Activated CD4-positive, alpha-beta T cell treated with anti-CD3 and anti-CD28 coated beads for 48 hours (primary cell): ENCODE results near the gene MLST8.
"Not testable (repeated sequence)": the region's sequence is repeated elsewhere in the genome, so short reads cannot be mapped to it uniquely, and the experiment has no call there.

Experiments
- DNase-seq: peaks from one replicate; pipeline ENCODE4 v3.0.0-alpha.2; 2020

The MLST8 gene

DNA sequence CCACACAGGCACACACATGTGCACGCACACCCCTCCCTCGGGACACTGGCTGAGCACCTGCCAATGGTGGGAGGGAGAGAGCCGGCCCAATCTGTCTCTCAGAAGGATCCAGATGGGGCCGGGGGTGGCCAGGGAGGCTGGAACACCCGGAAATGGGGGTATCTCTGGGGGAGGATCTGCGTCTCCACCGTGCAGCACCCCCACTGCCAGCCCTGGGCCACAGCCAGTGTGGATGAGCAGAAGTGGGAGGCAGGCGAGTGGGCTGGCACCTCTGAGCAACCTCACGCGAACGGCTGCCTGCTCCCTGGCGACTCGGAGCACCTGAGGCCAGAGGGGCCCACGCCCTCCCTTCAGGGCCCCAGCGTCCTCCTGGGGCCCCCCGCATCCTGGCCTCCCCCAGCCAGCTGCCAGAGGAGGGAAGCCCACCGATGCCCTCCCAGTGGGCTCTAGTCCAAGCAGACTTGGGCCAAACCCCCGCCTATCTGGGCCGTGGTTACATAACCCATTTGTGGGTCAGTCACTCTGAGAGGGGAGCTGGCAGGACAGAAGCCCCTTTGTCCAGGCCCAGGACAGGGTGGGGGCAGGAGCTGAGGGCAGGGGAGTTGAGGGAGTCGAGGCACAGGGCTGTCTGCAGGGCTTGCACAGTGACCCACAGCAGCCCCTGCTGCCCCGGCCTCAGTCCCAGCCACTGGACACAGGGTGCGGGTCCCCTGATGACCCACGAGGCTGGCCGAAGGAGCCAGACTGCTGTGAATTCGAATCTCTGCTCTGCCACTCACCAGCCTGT lies 14.4 kb upstream of the MLST8 start:
- DNase-seq = no peak

DNA sequence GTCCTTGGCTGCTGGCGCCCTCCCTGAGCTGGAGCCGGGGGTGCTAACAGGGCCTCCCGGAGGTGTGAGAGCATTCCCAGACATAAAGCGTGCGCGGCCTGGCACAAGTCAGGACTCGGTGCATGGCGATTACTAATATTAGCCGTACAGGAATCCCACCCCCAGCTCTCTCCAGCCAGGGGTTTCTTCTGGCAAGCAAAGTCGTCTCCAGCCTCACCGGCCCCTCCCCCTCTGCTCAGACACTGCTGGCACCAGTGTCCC lies 13.9 kb upstream of the MLST8 start:
- DNase-seq = no peak

DNA sequence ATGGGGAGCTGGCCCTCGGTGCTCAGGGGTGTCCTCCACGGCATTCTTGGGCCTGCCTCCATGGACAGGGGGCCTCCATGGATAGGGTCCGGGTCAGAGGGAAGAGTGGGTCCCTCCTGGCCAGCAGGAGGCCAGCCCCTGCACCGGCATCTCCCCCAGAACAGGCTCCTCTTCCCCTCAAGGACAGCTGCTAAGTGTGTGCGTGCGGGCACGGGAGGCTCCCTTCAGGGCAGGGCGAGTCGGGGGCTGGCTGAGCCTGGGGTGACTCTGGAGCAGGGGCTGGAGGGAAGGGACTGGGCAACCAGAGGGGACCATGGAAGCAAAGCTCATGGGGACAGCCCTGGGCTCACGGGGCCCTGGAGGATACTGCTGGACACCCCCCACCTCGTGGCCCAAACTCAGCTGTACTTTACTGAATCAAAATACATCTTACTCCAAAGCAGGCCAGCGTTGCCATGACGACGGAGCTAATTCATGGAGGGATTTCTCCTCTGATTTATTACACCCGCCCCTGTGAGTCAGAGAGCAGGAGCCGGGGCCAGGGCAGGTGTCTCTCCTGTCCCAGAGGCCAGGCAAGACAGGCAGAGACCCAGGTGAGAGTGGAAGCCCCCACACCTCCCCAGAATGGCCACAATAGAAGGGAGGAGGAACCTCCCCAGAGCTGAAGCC lies 11.0 kb upstream of the MLST8 start:
- DNase-seq = peak; percentile 60

DNA sequence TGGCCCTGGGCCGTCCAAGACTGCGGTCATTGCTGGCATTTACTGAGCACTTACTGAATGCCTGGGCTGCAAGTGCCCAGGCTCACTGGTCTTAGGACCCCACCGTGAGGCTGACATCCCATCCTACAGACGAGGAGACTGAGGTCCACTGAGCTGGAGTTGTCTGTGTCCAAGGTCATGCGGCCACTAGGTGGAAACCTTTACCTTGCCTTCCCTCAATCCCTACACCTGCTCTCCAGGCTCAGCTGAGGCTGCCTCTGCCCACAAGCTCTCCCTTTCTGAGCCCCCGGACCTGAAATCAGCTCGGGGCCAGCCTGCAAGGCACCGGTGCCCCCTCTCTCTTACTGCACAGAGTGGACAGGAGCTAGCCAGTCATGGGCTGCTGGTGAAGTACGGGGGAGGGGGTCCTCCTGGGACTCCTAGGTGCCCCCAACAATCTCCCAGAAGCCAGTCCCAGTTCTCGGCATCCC lies 10.4 kb upstream of the MLST8 start:
- peak; percentile 60 for DNase-seq

DNA sequence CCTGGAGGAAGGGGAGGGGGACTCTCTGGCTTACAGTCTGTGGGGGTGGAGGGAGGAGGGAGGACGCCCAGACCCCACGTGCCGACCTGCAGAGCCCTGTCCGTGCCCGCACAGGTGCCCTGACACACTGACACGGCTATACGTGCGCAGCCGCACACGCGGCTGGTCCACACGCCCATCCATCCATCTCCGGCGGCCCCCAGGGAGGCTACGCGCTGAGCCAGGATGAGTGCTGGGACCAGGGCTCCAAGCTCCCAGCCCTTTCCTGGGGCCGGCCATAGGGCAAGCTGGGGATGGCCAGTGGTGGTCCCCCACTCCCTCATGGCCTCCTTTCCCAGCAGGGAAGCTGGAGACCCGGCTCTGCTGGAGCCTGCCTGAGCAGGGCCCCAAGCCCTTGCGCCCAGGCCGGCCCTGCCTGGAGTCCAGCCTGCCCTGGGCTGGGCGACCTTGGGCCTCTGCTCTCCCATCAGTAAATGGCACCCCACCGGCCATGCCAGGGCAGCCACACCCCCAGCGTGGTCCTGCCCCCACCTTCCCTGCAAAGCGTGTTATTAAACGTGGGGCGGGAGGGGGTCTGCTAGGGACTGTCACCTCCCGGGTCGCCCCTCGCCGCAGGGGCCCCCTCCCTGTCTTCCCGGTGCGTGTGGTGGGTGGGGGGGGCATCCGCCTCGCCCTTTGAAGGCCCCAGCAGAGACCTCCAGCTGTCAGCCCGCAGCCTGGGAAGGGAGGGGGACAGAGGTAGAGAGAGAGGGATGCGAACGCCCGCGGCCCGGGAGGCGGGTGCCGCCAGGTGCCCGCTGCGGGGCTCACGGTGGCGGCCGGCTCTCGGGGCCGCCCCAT lies 9.7 kb upstream of the MLST8 start:
- no peak for DNase-seq

DNA sequence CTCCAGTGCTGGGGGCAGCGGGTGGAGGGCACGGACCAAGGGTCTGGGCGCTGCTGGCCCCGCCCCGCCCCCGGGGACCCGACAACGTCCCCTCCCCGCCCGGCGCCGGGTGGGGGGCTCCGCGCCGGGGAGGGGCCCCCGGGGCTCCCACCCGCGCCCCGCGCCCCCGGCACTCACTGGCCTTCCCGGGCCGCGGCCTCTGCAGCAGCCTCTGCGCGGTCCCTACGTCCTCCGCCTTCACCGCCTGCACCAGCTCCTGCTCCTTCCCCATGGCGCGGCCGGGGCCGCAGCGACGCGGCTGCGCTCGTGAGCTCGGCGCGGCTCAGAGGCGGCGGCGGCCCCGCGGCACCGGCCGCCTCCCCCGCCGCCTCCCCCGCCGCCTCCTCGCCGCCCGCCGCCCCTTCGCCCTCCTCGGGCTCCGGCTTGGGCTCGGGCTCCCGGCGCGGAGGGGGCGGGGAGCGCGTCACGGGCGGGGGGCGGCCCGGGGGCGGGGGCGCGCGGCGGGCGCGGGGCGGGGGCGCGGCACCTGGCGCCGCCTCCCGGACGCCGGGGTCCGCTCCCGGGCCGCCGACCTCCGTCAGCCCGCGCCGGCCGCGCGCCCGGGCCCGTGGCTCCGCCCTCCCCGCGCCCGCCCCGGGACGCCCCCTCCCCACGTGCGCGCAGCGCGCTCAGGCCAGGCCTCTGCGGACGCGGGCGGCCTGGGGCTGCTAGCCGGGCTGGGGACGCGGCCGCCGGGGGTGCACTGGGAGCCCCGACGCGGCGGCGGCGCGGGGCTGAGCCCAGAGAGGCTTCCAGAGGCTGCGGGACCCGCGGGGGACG lies 8.9 kb upstream of the MLST8 start, which contains the start of gene CASKIN1:
CASKIN1 (minus strand) TSS at position 444 of the 819 bp plus-strand sequence; CDS start at position 271, 173 bp downstream.
- DNase-seq = no peak

DNA sequence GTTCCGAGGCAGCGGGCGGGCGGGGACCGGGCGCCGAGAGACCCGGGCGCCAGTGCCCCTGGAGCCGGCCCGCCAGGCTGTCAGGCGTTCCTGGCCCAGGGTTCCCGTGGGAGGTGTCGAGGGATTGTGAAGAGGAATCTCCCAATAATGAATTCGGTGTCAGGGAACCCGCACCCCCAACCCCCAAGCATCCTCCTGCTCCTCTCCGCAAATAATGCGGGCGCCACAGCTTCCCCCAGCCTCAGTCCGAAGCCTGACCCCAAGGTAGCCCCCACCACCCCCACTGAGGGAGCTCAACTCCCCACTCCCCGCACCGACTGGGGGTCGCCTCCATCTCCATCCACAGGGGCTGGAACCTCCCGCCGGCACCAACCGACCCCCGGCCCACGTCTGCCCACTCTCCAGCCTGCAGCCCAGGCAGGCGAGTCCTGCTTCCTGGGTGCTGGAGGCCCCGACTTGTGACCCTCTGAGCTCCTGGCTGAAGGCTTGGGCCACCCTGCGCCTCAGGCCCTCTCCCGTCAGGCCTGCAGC lies 8.2 kb upstream of the MLST8 start:
- no peak for DNase-seq

DNA sequence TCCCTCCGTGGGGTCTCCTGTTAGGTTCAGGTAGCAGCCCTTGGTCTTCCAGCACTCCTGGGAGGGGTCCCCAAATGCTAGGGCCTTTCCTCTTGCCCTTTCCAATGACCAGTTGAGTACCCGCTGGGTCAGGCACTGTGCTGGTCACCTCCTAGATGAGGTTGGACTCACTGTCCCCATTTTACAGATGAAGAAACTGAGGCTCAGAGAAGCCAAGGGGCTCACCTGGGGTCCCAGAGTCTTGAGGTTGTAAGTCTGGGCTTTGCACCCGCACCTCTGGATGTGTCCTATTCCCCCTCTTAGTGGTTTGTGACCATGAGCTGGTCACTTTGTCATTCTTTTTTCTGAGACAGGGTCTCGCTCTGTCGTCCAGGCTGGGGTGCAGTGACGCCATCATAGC lies 7.5 kb upstream of the MLST8 start:
- no peak for DNase-seq

DNA sequence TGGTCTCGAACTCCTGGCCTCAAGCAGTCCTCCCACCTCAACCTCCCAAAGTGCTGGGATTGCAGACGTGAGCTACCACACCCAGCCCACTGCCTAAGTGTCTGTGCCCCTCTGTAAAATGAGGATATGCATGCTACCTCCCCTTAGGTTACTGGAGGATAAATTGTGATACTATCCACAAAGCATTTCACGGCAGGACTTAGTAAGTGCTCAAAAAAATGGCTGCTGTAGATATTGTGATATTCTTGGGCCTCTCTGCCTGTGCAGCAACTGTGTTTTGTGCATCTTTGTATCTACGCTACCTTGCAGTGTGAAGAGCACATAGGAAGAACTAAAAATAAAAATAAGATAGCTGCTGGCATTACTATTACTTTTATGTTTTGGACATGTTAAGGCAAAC lies 7.0 kb upstream of the MLST8 start:
- no peak for DNase-seq

DNA sequence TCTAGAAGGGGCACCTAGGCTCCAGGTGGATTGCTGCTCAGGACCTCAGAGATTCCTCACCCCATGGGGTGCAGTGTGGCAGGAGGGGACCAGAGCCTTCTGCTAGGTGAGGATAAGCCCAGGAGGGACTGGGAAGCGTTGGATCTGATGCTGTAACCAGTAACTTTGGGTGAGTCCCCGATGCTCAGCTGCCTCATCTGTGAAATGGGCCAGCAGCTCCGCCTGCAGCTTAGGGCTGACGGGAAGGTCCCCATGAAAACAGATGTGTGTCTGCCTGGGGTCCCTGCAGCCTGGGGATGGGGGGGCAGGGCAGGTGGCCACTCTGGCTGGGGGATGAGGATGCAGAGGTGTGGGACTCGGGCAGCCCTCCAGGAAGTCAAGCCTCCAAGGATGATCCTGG lies 6.2 kb upstream of the MLST8 start:
- no peak for DNase-seq

DNA sequence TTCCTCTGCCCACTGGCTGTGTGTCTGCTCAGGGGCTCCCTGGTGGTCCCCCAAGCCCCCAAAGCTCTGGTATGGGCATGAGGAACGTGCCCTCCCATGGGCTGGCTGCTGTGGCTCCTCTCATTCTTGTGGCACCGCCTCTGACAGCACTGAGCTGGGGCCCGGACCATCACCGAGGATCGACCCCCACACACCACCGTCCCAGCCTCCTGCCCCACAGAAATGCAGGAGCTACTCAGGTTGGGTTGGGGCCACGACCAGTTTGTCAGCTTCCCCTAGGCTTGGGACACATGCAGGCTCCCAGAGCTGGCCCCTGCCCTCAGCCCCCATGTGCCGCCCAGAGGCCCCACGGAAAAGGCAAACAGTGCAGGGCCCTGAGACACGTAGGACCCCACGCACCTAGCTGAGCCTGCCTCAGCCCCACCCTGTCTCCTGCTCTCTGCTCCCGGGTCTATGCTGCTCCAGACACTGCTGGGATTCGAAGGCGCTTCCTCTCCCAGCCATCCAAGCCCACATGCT lies 5.6 kb upstream of the MLST8 start:
- DNase-seq = no peak

DNA sequence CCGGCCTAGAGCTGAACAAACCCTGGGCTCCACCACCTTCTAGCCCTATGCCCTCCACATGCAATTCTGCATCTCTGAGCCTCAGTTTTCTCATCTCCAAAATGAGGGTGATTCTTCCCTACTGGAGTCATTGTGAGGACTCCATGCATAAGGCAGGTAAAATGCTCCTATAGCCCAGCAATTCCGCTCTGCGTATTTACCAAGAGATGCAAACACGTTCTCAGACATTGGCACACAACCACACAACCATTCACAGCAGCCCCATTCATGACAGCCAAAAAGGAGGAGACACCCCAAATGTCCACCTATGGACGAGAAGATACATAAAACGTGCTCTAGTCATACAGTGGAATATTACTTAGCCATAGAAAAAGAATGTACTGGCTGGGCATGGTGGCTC lies 4.9 kb upstream of the MLST8 start:
- no peak for DNase-seq

DNA sequence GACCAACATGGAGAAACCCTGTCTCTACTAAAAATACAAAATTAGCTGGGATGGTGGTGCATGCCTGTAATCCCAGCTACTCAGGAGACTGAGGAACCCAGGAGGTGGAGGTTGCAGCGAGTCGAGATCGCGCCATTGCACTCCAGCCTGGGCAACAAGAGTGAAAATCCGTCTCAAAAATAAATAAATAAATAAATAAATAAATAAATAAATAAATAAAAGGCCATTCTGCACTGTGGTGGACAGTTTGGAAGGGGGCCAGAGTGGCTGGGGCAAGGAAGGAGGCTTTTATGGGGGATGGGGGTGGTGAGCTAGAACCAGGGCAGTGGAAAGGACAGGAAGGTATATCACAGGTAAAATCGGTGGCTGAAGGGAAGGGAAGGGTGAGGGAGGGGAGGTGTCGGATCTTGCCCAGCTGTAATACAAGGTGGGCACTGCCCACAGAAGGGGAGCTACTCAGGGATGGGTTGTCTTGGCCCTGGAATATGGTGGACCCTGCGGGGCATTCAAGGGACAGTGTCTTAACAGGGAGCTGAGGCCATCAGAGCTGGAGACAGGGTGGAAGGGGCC lies 2.0 kb upstream of the MLST8 start:
- not testable (repeated sequence) for DNase-seq

DNA sequence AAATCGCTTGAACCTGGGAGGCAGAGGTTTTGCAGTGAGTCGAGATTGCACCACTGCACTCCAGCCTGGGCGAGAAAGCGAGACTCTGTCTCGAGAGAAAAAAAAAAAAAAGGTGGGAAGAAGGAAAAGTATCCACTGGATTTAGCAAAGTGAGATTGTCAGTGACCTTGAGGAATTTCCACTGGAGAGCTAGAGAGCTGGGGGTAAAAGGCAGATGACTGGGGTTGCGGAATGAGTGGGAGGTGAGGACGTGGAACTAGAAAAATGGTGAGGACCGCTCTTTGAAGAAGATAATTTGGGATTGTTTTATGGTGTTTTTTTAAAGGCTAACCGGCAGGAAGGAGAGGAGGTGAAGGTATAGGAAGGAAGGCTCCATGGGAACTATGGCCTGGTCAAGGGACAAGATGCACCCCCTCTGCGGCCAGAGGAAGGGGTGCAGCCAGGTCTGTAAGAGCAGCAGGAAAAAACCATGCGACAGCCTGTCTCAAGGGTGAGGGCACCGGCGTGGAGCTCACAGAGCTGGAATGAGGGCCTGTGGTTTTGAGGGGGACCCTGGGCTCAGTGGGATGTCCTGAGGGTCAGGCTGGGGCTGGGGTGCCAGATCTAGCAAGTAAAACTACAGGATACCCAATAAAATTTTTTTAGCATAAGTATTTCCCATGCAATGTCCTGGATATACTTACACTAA lies 694 bp upstream of the MLST8 start:
- no peak for DNase-seq

DNA sequence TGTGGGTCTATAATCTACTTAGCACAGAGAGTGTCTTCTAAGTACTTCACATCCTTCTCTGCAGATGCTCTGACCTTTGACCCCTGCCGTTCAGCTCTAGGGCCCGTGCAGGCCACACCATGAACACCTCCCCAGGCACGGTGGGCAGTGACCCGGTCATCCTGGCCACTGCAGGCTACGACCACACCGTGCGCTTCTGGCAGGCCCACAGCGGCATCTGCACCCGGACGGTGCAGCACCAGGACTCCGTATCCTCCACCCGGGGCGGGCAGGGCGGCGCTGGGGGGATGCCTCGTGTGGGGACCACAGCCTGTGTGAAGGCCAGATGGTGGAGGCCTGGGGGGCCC lies 686 bp downstream of the MLST8 start:
- no peak for DNase-seq

DNA sequence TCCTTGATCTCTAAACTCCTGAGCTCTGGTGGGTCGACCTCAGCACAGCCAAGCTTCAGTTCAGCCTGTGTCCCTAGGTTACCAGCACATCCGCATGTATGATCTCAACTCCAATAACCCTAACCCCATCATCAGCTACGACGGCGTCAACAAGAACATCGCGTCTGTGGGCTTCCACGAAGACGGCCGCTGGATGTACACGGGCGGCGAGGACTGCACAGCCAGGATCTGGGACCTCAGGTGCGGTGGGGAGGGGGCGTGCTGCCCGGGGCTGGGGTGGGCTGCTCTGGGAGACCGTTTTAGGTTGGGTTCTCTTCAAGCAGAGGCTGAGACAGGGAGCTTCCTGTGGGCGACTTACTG lies 1.1 kb downstream of the MLST8 start:
- no peak for DNase-seq

DNA sequence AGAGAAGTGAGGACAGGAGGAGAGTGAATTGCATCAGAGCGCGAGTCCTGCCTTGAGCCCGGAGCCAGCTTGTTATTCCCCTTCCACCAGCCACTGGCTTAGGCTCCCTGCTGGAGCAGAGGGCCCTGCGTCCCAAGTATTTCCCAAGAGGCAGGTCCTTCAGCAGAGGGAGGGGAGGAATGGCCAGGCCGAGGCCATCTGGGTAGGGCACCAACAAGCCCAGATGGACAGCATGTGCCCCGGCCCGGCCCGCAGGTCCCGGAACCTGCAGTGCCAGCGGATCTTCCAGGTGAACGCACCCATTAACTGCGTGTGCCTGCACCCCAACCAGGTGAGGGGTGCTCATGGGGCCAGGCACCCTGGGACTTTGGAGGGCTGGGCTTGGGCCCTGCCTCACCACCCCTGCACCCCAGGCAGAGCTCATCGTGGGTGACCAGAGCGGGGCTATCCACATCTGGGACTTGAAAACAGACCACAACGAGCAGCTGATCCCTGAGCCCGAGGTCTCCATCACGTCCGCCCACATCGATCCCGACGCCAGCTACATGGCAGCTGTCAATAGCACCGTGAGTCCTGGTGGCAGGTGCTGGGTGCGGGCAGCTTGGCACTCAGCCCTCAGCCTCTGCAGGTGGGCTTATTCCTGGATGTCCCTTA lies 1.7 kb downstream of the MLST8 start:
- no peak for DNase-seq

DNA sequence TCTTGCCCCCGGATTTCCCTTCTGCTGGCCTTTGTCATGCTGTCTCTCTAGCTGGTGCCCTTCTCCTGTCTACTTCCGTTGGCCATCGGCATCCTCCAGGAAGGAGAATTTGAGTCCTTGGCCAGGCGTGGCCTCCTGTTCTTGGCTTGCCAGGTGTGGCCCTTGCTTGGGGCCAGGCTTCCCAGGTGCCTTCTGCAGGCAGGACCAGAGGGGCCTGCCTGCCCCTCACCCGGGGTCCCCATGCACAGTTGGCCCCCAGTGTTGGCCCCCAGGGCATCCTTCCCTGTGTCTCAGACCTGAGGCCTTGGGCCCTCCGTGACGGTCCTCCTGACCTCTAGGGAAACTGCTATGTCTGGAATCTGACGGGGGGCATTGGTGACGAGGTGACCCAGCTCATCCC lies 2.6 kb downstream of the MLST8 start:
- DNase-seq = no peak

DNA sequence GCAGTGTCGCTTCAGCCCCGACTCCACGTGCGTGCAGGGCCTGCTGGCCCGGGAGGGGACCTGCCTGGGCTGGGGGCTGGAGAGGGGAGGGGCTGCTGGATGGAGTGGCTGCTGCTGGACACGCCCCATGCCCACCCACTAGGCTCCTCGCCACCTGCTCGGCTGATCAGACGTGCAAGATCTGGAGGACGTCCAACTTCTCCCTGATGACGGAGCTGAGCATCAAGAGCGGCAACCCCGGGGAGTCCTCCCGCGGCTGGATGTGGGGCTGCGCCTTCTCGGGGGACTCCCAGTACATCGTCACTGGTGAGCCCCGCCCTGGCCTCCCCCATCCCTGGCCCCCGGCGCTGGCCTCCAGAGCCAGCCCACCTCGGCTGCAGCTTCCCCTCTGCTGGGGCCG lies 3.1 kb downstream of the MLST8 start:
- DNase-seq = no peak

DNA sequence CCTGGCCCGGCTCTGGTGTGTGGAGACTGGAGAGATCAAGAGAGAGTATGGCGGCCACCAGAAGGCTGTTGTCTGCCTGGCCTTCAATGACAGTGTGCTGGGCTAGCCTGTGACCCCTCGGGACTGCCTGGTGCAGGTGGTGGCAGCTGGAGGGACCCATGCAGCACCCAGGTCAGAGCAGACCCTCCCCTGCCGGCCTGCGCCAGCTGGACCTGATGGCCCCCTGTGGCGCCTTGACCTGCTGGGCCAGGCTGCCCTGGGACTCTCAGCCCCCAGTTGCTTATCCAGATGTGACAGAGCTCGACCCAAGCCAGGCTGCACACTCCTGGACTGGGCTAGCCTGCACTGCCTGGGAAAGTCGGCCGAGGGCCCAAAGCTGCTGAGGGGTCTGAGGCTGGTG lies 3.5 kb downstream of the MLST8 start:
- DNase-seq = no peak
